Tibial nerve (tissue), 4 donors: ENCODE data around the gene GGCT. TPM values are rescaled to one million over a fixed set of nuclear protein-coding genes. Genes with fewer than 3 reads are reported as not detected.
A peak's percentile ranks its signal among the peaks of the same experiment; 100 is the strongest.

Experiments
- DNase-seq, 2 donors: peaks; one replicate each; pipeline ENCODE4 v3.0.0-alpha.2; 2019; ENCODE audit warnings: low spot score in 2 of 2
- H3K27ac ChIP-seq, 4 donors: fragments of 200-600 bp; sonication (generic) in 3 of 4; one replicate each; pipeline ENCODE4 v1.5.1; 2017 to 2019; ENCODE audit warnings: mild to moderate bottlenecking in 1 of 4
- H3K27me3 ChIP-seq, 2 donors: fragments of 200-600 bp; sonication (generic) in 1 of 2; one replicate each; pipeline versions ENCODE4 v1.5.1 to v1.6.0; 2017 to 2019
- H3K36me3 ChIP-seq, 3 donors: fragments of 200-600 bp; sonication (generic); one replicate each; pipeline ENCODE4 v1.5.1; 2018 to 2019
- H3K4me1 ChIP-seq, 4 donors: fragments of 200-600 bp; sonication (generic) in 3 of 4; one replicate each; pipeline ENCODE4 v1.5.1; 2017 to 2019
- H3K4me3 ChIP-seq, 4 donors: fragments of 200-600 bp; sonication (generic) in 3 of 4; one replicate each; pipeline ENCODE4 v1.5.1; 2017 to 2019; ENCODE audit warnings: mild to moderate bottlenecking in 1 of 4, moderate library complexity in 1 of 4
- H3K9me3 ChIP-seq, 4 donors: fragments of 200-600 bp; sonication (generic) in 3 of 4; one replicate each; pipeline ENCODE4 v1.5.1; 2017 to 2019
- CTCF ChIP-seq, 5 experiments: fragments of 200-600 bp in 3 of 5; fragments of 450-650 bp in 2 of 5; sonication (generic) in 3 of 5; IDR thresholded peaks; one replicate each; pipeline ENCODE4 v1.5.1; 2016 to 2019; ENCODE audit warnings: antibody characterized with exemption in 5 of 5, mild to moderate bottlenecking in 3 of 5, moderate library complexity in 2 of 5
- EP300 ChIP-seq, 2 donors: sonication (generic); formaldehyde crosslinking; IDR thresholded peaks; one replicate each; pipeline ENCODE4 v1.6.1; 2017; ENCODE audit warnings: antibody characterized with exemption in 2 of 2, mild to moderate bottlenecking in 1 of 2
- POLR2A ChIP-seq, 2 donors: fragments of 450-650 bp; IDR thresholded peaks; one replicate each; pipeline ENCODE4 v1.6.1; 2017; ENCODE audit warnings: antibody characterized with exemption in 2 of 2, mild to moderate bottlenecking in 2 of 2, moderate library complexity in 2 of 2
- WGBS, 2 donors: methylation state at CpG; one replicate each; pipeline ENCODE4 v1.1.5; 2018; 5-methylcytosine and 5-hydroxymethylcytosine counted together
- total RNA-seq, 4 donors: library from RNA; depleted of rRNA; stranded (reverse); fragments of >200 nt; gene quantifications; one replicate each; pipeline ENCODE4 v1.1.0, GENCODE V29; 2016

Gene GGCT
- total RNA-seq, 4 donors from 2014 or later, result 12.2 to 39.6 (median 29.6) TPM

GRCh38 chr7:30475580-30475979 is 29.0 kb downstream of the GGCT start:
- Histone ChIP-seq H3K4me1 (peaks cover 0 to 85% (median 61%) of the 10 kb centered on the region in 4 donors), H3K36me3 (no peaks in the 10 kb centered on the region), H3K27ac (peak overlapping the region in 3 of 4 donors; percentile 10 to 97 (median 96)), H3K9me3 (no peaks in the 10 kb centered on the region), H3K27me3 (no peaks in the 10 kb centered on the region), H3K4me3 (no peak overlapping the region)
- 65 to 73% methylated on average over 6 of the region's 6 CpGs for WGBS, 2 donors
- TF ChIP-seq EP300 (IDR thresholded peaks at IDR 0.05) (no peak), CTCF (IDR thresholded peaks at IDR 0.05) (no peak), POLR2A (IDR thresholded peaks at IDR 0.05) (no peak)
- DNase-seq, result no peak

- Histone ChIP-seq H3K4me3 (no peak overlapping the region), H3K36me3 (no peaks in the 10 kb centered on the region), H3K9me3 (no peaks in the 10 kb centered on the region), H3K27ac (peak overlapping the region in 3 of 4 donors; percentile 48 to 97 (median 96)), H3K4me1 (peaks cover 0 to 92% (median 68%) of the 10 kb centered on the region in 4 donors), H3K27me3 (no peaks in the 10 kb centered on the region)
- TF ChIP-seq POLR2A (IDR thresholded peaks at IDR 0.05) (no peak), EP300 (IDR thresholded peaks at IDR 0.05) (peak; percentile 5 to 79), CTCF (IDR thresholded peaks at IDR 0.05) (no peak)
- no peak for DNase-seq
- WGBS, 2 donors, result 33 to 50% methylated on average over 2 of the region's 2 CpGs
Measured at GRCh38 chr7:30474893-30475292, 29.7 kb downstream of the GGCT start.

- no peak overlapping the region for H3K4me3 ChIP-seq
- no peak for TF ChIP-seq CTCF (IDR thresholded peaks at IDR 0.05)
- no peak for TF ChIP-seq POLR2A (IDR thresholded peaks at IDR 0.05)
- no peak for TF ChIP-seq EP300 (IDR thresholded peaks at IDR 0.05)
- no peaks in the 10 kb centered on the region for H3K9me3 ChIP-seq
- H3K4me1 ChIP-seq, result peaks cover 0 to 92% (median 71%) of the 10 kb centered on the region in 4 donors
- no peak for DNase-seq
- peak overlapping the region in 3 of 4 donors; percentile 48 to 97 (median 96) for H3K27ac ChIP-seq
- 90 to 91% methylated on average over 10 of the region's 10 CpGs for WGBS, 2 donors
- no peaks in the 10 kb centered on the region for H3K27me3 ChIP-seq
- no peaks in the 10 kb centered on the region for H3K36me3 ChIP-seq
Measured at GRCh38 chr7:30474485-30474884, 30.1 kb downstream of the GGCT start.

- Histone ChIP-seq H3K9me3 (no peaks in the 10 kb centered on the region), H3K36me3 (no peaks in the 10 kb centered on the region), H3K27ac (peak overlapping the region in 3 of 4 donors; percentile 48 to 97 (median 96)), H3K27me3 (no peaks in the 10 kb centered on the region), H3K4me1 (peaks cover 0 to 92% (median 76%) of the 10 kb centered on the region in 4 donors), H3K4me3 (no peak overlapping the region)
- DNase-seq, result no peak
- no peak for TF ChIP-seq EP300 (IDR thresholded peaks at IDR 0.05)
- no peak for TF ChIP-seq POLR2A (IDR thresholded peaks at IDR 0.05)
- 87 to 98% methylated on average over 1 of the region's 1 CpG for WGBS, 2 donors
Measured at GRCh38 chr7:30473903-30474302, 30.7 kb downstream of the GGCT start.

- Histone ChIP-seq H3K4me3 (no peak overlapping the region), H3K9me3 (no peaks in the 10 kb centered on the region), H3K4me1 (peaks cover 0 to 99% (median 84%) of the 10 kb centered on the region in 4 donors), H3K27ac (peak overlapping the region in 3 of 4 donors; percentile 21 to 97 (median 96)), H3K27me3 (no peaks in the 10 kb centered on the region), H3K36me3 (no peaks in the 10 kb centered on the region)
- 54 to 57% methylated on average over 4 of the region's 4 CpGs for WGBS, 2 donors
- TF ChIP-seq POLR2A (IDR thresholded peaks at IDR 0.05) (no peak), CTCF (IDR thresholded peaks at IDR 0.05) (no peak), EP300 (IDR thresholded peaks at IDR 0.05) (no peak)
- DNase-seq, result no peak
Measured at GRCh38 chr7:30472784-30473775, 31.5 kb downstream of the GGCT start.
